Muscle layer of colon (tissue), 2 donors: ENCODE data around the gene OR12D1.

ENCODE experiments used
- H3K27ac ChIP-seq: one replicate; pipeline ENCODE4 v1.7.0; 2013; ENCODE audit warnings: low read depth, mild to moderate bottlenecking, low read length, moderate library complexity
- H3K27me3 ChIP-seq, 2 donors: one replicate each; pipeline ENCODE4 v1.7.0; 2013; ENCODE audit warnings: low read length in 2 of 2, mild to moderate bottlenecking in 2 of 2; ENCODE audit not compliant: insufficient read depth in 2 of 2, control insufficient read depth in 1 of 2
- H3K36me3 ChIP-seq: one replicate; pipeline ENCODE4 v1.7.0; 2013; ENCODE audit warnings: mild to moderate bottlenecking, low read length; ENCODE audit not compliant: insufficient read depth
- H3K4me1 ChIP-seq: one replicate; pipeline ENCODE4 v1.7.0; 2013; ENCODE audit warnings: mild to moderate bottlenecking, low read length; ENCODE audit not compliant: insufficient read depth
- H3K4me3 ChIP-seq, 2 donors: one replicate each; pipeline ENCODE4 v1.7.0; 2013; ENCODE audit warnings: low read length in 2 of 2, low read depth in 1 of 2, mild to moderate bottlenecking in 1 of 2, moderate library complexity in 1 of 2
- H3K9ac ChIP-seq: one replicate; pipeline ENCODE4 v1.7.0; 2013; ENCODE audit warnings: low read length
- H3K9me3 ChIP-seq: one replicate; pipeline ENCODE4 v1.7.0; 2013; ENCODE audit warnings: mild to moderate bottlenecking, low read length
- donor health status: abdominal sarcoma.
- donor health status: Adenocarcinoma of cecum.

OR12D1 gene

GRCh38 chr6:29465801-29466200 lies 51.1 kb downstream of the OR12D1 start:
- no peaks in the 10 kb centered on the region for H3K36me3 ChIP-seq
- no peak overlapping the region for H3K4me3 ChIP-seq
- no peaks in the 10 kb centered on the region for H3K4me1 ChIP-seq
- H3K27me3 ChIP-seq = no peaks in the 10 kb centered on the region
- no peaks in the 10 kb centered on the region for H3K9me3 ChIP-seq
- H3K27ac ChIP-seq = no peak overlapping the region
- H3K9ac ChIP-seq = no peak overlapping the region

GRCh38 chr6:29466241-29466640 lies 51.5 kb downstream of the OR12D1 start:
- H3K4me3 ChIP-seq = no peak overlapping the region
- no peaks in the 10 kb centered on the region for H3K4me1 ChIP-seq
- H3K27ac ChIP-seq = no peak overlapping the region
- H3K36me3 ChIP-seq = no peaks in the 10 kb centered on the region
- H3K9ac ChIP-seq = no peak overlapping the region
- H3K27me3 ChIP-seq = no peaks in the 10 kb centered on the region
- H3K9me3 ChIP-seq = no peaks in the 10 kb centered on the region
